Spleen (tissue), 11 donors: ENCODE measurements around the gene PRDM16. TPM values are rescaled to one million over a fixed set of nuclear protein-coding genes. Genes with fewer than 3 reads are reported as not detected.

Experiments
- DNase-seq: peaks from one replicate; pipeline ENCODE4 v3.0.0-alpha.2; 2020
- H3K27ac ChIP-seq, 8 donors: fragments of 200-600 bp; sonication (generic) in 7 of 8; 1 replicate in 4 of 8; 2 replicates in 4 of 8; pipeline versions ENCODE4 v1.5.0 to v1.8.0; 2016 to 2021; ENCODE audit warnings: inconsistent platforms in 4 of 8, mild to moderate bottlenecking in 4 of 8, moderate library complexity in 1 of 8
- H3K27me3 ChIP-seq, 7 donors: fragments of 200-600 bp; sonication (generic) in 6 of 7; replicated peaks in 1 of 7; 1 replicate in 4 of 7; 2 replicates in 3 of 7; pipeline versions ENCODE4 v1.5.0 to v1.8.0; 2016 to 2021; ENCODE audit warnings: inconsistent platforms in 3 of 7, mild to moderate bottlenecking in 1 of 7
- H3K36me3 ChIP-seq, 6 donors: fragments of 200-600 bp; sonication (generic) in 5 of 6; 1 replicate in 4 of 6; 2 replicates in 2 of 6; pipeline versions ENCODE4 v1.5.0 to v1.8.0; 2016 to 2021; ENCODE audit warnings: inconsistent platforms in 2 of 6
- H3K4me1 ChIP-seq, 6 donors: fragments of 200-600 bp; sonication (generic) in 5 of 6; 1 replicate in 3 of 6; 2 replicates in 3 of 6; pipeline versions ENCODE4 v1.5.0 to v1.8.0; 2016 to 2021; ENCODE audit warnings: inconsistent platforms in 3 of 6
- H3K4me3 ChIP-seq, 8 donors: fragments of 200-600 bp; sonication (generic) in 7 of 8; 1 replicate in 4 of 8; 2 replicates in 4 of 8; pipeline versions ENCODE4 v1.5.0 to v1.8.0; 2016 to 2021; ENCODE audit warnings: inconsistent platforms in 4 of 8, mild to moderate bottlenecking in 4 of 8, moderate library complexity in 2 of 8
- H3K9me3 ChIP-seq, 8 donors: fragments of 200-600 bp; sonication (generic) in 7 of 8; 1 replicate in 4 of 8; 2 replicates in 4 of 8; pipeline versions ENCODE4 v1.5.0 to v1.8.0; 2016 to 2021; ENCODE audit warnings: inconsistent platforms in 4 of 8
- POLR2A ChIP-seq, 3 donors: fragments of 450-650 bp; IDR thresholded peaks; one replicate each; pipeline ENCODE4 v1.5.1; 2017; ENCODE audit warnings: antibody characterized with exemption in 3 of 3, mild to moderate bottlenecking in 1 of 3
- POLR2AphosphoS5 ChIP-seq, 3 donors: sonication (generic); formaldehyde crosslinking; IDR thresholded peaks; one replicate each; pipeline ENCODE4 v1.5.1; 2017; ENCODE audit warnings: antibody characterized with exemption in 3 of 3
- WGBS, 5 donors: extraction: QIAGEN DNeasy Blood & Tissue Kit in 3 of 5; methylation state at CpG; one replicate each; pipeline versions ENCODE4 v1.1.5 to v1.1.7; 2013 to 2018; 5-methylcytosine and 5-hydroxymethylcytosine counted together
- intact Hi-C: fragments of 100-400 bp; cut with DNase I; formaldehyde crosslinking; loops from one replicate; pipeline ENCODE4 v1.15.0; 2023; ENCODE audit warnings: low total_unique reads
- polyA plus RNA-seq, 3 donors: library from polyadenylated mRNA; stranded (reverse); fragments of 200-250 nt; gene quantifications; one replicate each; pipeline ENCODE4 v1.2.1, GENCODE V29; 2013
- total RNA-seq, 7 donors: library from RNA; depleted of rRNA in 3 of 7; stranded (reverse); fragments of >200 nt in 3 of 7; fragmentation: NEBNext Ultra II Directional in 4 of 7; extraction: Animal tissue kit (Norgen Biotek cat#: 25700) in 4 of 7; gene quantifications; one replicate each; pipeline versions ENCODE4 v1.1.0 to v1.2.1, GENCODE V29; 2016 to 2021
- TF ChIP-seq, protein P1 (sequence below), 11 experiments: fragments of 200-600 bp in 7 of 11; fragments of 450-650 bp in 4 of 11; sonication (generic) in 4 of 11; IDR thresholded peaks in 8 of 11; conservative IDR thresholded peaks in 3 of 11; 1 replicate in 7 of 11; 2 replicates in 4 of 11; pipeline versions ENCODE4 v1.4.0 to v1.8.0; 2016 to 2021; ENCODE audit warnings: antibody characterized with exemption in 11 of 11, inconsistent platforms in 4 of 11, mild to moderate bottlenecking in 1 of 11
- donor health status: healthy with polysubstance abuse.
- donor health status: DM: no; HTN: no; CAD: no; lungs with moderate emphysema.
- donor health status: DM: no; HTN: no; CAD: no.
- donor health status: Bipolar disorder and iron deficiency.
- donor health status: healthy.
- donor health status: DM: no; HTN: no; CAD: no.
- donor health status: DM: yes; HTN: yes; CAD: no.

The PRDM16 gene
- total and polyA plus RNA-seq, 10 donors = 0.43 to 3.2 (median 1.4) TPM

DNA sequence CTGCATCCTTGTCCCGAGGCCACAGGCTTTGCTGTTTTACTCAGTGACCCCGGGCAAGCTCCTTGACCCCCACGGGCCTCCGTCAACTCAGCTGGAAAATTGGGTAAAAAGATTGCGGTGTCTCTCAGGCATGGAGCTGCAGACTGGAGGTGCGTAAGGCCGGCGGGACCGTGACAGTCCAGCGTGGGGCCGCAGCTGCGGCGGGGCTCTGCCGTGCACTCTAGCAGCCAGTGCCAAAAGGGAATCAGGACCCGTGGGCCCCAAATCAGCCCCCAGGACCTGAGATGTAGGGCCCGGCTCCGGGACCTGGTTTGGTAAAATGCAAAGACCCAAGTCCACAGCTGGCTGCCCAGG, 158.3 kb downstream of the PRDM16 start:
- Histone ChIP-seq H3K4me1 (no peaks in the 10 kb centered on the region), H3K36me3 (no peaks in the 10 kb centered on the region), H3K27me3 (peaks cover 0 to 76% (median 0%) of the 10 kb centered on the region in 7 donors), H3K9me3 (no peaks in the 10 kb centered on the region), H3K27ac (no peak overlapping the region), H3K4me3 (no peak overlapping the region)
- intact Hi-C loops = no loop called here
- DNase-seq = no peak
- WGBS, 5 donors = 85 to 90% (median 87%) methylated on average over 17 of the region's 17 CpGs
- TF ChIP-seq POLR2AphosphoS5 (IDR thresholded peaks at IDR 0.05) = no peak
- TF ChIP-seq, protein P1, sequence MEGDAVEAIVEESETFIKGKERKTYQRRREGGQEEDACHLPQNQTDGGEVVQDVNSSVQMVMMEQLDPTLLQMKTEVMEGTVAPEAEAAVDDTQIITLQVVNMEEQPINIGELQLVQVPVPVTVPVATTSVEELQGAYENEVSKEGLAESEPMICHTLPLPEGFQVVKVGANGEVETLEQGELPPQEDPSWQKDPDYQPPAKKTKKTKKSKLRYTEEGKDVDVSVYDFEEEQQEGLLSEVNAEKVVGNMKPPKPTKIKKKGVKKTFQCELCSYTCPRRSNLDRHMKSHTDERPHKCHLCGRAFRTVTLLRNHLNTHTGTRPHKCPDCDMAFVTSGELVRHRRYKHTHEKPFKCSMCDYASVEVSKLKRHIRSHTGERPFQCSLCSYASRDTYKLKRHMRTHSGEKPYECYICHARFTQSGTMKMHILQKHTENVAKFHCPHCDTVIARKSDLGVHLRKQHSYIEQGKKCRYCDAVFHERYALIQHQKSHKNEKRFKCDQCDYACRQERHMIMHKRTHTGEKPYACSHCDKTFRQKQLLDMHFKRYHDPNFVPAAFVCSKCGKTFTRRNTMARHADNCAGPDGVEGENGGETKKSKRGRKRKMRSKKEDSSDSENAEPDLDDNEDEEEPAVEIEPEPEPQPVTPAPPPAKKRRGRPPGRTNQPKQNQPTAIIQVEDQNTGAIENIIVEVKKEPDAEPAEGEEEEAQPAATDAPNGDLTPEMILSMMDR (IDR thresholded peaks at IDR 0.05 in 8 of 11, conservative IDR thresholded peaks at IDR 0.05 in 3 of 11) = no peak
- TF ChIP-seq POLR2A (IDR thresholded peaks at IDR 0.05) = no peak

DNA sequence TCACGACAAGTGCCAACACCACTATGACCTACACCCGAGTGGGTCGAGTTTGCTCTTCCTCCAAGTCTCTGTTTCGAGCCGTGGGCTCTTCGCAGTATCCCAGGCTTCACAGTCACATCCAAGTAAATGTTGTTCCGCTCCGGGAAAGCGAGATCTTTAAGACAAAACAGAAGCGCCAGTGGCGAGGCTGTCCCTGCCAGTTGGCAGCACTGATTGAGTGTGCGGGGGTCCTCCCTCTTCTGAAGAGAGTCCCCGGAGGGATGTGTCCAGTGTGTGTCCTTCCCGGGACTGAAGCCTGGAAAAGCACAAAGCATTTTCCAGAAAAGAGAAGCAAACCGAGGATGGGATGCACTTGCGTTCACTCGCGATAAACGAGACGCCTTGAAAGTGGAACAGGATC, 158.9 kb downstream of the PRDM16 start:
- 88 to 93% (median 90%) methylated on average over 20 of the region's 20 CpGs for WGBS, 5 donors
- Histone ChIP-seq H3K27me3 (peaks cover 0 to 77% (median 0%) of the 10 kb centered on the region in 7 donors), H3K36me3 (no peaks in the 10 kb centered on the region), H3K9me3 (no peaks in the 10 kb centered on the region), H3K4me3 (no peak overlapping the region), H3K4me1 (no peaks in the 10 kb centered on the region), H3K27ac (no peak overlapping the region)
- no peak for DNase-seq
- TF ChIP-seq, protein P1 (IDR thresholded peaks at IDR 0.05 in 8 of 11, conservative IDR thresholded peaks at IDR 0.05 in 3 of 11) = no peak
- TF ChIP-seq POLR2AphosphoS5 (IDR thresholded peaks at IDR 0.05) = no peak
- TF ChIP-seq POLR2A (IDR thresholded peaks at IDR 0.05) = no peak
- intact Hi-C loops = no loop called here

DNA sequence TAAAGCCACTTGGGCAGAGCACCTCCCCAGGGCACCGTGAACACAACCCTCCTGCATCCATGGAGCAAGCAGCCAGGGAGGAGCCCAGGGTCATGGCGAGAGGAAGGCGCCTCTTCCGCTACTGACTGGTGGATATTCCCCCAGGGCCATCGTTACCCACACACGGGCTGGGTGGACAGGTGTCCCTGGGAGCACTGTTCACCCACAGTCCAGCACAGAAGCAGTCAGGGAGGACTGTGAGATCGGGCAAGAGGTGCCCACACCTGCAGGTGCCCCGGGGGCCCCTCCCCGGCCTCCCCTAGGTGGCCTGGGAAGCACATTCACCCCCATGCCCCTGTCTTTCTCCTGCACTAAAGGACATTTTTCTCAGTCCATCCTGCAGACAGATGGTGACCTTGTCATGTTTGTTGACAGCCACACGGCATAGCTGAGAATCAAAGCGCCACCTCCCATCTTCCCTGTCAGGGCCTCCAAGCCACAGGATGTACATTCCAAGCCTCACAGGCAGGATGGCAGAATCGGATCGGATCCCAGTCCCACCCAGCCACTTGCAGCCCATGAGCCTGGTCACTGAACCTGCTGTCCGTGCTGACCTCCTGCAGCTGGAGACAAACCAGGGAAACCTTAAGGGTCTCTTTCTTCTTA, 160.2 kb downstream of the PRDM16 start:
- intact Hi-C loops = no loop called here
- Histone ChIP-seq H3K9me3 (no peaks in the 10 kb centered on the region), H3K4me1 (no peaks in the 10 kb centered on the region), H3K36me3 (no peaks in the 10 kb centered on the region), H3K27ac (no peak overlapping the region), H3K4me3 (no peak overlapping the region), H3K27me3 (peaks cover 0 to 82% (median 0%) of the 10 kb centered on the region in 7 donors)
- 75 to 87% (median 77%) methylated on average over 13 to 14 of the region's 14 CpGs for WGBS, 5 donors
- no peak for TF ChIP-seq POLR2A (IDR thresholded peaks at IDR 0.05)
- TF ChIP-seq POLR2AphosphoS5 (IDR thresholded peaks at IDR 0.05) = no peak
- TF ChIP-seq, protein P1 (IDR thresholded peaks at IDR 0.05 in 8 of 11, conservative IDR thresholded peaks at IDR 0.05 in 3 of 11) = no peak
- no peak for DNase-seq

DNA sequence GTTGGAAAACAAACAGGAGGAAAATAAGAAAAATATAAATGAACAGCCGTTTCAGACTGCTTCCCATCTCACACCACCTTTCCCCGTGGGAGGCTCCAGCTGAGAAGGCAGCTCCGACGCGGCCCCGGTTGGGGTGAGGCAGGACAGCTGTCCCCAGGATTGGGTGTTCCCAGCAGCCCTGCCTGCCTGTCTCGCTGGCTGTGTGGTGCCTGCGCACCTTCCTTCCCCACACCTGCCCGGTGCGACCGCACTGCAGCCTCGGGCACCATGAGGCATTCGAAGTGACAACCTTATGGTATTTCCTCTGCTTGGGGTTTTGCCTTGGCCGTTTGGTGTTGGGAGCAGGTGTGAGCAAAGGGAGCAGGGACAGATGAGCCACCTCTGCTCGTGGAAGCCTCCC, 161.6 kb downstream of the PRDM16 start:
- peaks cover 0 to 83% (median 0%) of the 10 kb centered on the region in 7 donors for H3K27me3 ChIP-seq
- 84 to 90% (median 87%) methylated on average over 12 to 15 of the region's 15 CpGs for WGBS, 5 donors
- DNase-seq = no peak
- H3K36me3 ChIP-seq = no peaks in the 10 kb centered on the region
- H3K9me3 ChIP-seq = no peaks in the 10 kb centered on the region
- intact Hi-C loops = no loop called here
- TF ChIP-seq, protein P1 (IDR thresholded peaks at IDR 0.05 in 8 of 11, conservative IDR thresholded peaks at IDR 0.05 in 3 of 11) = no peak
- TF ChIP-seq POLR2A (IDR thresholded peaks at IDR 0.05) (no peak), POLR2AphosphoS5 (IDR thresholded peaks at IDR 0.05) (no peak)
- H3K4me3 ChIP-seq = no peak overlapping the region
- no peaks in the 10 kb centered on the region for H3K4me1 ChIP-seq
- H3K27ac ChIP-seq = no peak overlapping the region
